Measurements from ENCODE around the gene TUFT1.

TUFT1 gene

GRCh38 chr1:151511636-151512215 lies 28.4 kb upstream of the TUFT1 start:
- DNase-seq (ENCODE audit: low read depth) = no peak
- TF ChIP-seq, protein P1, sequence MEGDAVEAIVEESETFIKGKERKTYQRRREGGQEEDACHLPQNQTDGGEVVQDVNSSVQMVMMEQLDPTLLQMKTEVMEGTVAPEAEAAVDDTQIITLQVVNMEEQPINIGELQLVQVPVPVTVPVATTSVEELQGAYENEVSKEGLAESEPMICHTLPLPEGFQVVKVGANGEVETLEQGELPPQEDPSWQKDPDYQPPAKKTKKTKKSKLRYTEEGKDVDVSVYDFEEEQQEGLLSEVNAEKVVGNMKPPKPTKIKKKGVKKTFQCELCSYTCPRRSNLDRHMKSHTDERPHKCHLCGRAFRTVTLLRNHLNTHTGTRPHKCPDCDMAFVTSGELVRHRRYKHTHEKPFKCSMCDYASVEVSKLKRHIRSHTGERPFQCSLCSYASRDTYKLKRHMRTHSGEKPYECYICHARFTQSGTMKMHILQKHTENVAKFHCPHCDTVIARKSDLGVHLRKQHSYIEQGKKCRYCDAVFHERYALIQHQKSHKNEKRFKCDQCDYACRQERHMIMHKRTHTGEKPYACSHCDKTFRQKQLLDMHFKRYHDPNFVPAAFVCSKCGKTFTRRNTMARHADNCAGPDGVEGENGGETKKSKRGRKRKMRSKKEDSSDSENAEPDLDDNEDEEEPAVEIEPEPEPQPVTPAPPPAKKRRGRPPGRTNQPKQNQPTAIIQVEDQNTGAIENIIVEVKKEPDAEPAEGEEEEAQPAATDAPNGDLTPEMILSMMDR (IDR thresholded peaks at IDR 0.05; ENCODE audit: low read length, missing control alignments) = peak; percentile 0
- peak overlapping the region; percentile 55 for H3K4me3 ChIP-seq (replicated peaks; ENCODE audit: low read depth, low read length)

DNA sequence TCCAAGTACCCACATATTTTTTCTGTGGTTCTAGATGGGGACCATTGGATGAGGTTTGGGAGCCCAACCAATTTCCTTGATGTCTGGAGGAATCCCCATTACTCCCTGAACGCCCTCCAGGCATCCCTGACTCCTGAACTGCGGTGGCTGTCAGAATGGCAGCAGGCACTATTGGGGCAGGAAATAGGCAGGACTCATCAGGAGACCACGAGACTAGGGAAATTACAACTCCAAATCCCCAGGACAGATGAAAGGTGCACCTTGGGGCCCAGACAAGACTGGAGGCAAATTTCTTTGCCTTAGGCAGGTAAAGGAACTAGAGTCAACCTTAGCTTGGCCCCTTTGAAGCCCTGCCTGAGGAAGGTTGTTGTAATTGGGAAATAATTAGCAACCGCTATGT lies 27.8 kb upstream of the TUFT1 start:
- TF ChIP-seq, protein P1 (IDR thresholded peaks at IDR 0.05; ENCODE audit: low read length, missing control alignments) = no peak
- H3K4me3 ChIP-seq (replicated peaks; ENCODE audit: low read depth, low read length) = no peak overlapping the region
- DNase-seq (ENCODE audit: low read depth) = no peak

- TF ChIP-seq, protein P1 (IDR thresholded peaks at IDR 0.05; ENCODE audit: low read length, missing control alignments) = no peak
- no peak overlapping the region for H3K4me3 ChIP-seq (replicated peaks; ENCODE audit: low read depth, low read length)
- no peak for DNase-seq (ENCODE audit: low read depth)
Observed at GRCh38 chr1:151512801-151513625, 27.1 kb upstream of the TUFT1 start.

DNA sequence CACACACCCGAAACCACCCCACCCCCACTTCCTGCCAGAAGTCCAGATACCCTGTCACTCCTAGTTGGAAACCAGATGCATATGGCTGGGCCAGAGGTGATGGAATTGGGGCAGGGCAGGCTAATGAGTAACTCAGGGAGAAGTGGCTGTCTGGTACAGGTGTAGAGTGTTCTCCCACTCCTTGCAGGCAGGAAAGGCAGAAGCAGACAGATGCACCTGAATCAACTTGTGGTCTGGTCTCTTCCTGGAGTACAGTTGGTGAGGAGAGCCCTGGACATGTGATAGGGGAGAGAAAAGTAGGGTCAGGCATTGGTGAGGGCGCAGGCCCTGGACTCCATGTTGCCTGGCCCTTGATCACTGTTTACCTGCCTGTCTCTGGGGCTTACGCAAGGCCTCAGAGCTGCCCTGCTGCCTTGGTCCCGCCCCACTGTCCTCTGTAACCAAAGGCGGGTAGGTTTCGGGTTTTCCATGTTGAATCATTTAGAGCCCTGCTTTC lies 26.4 kb upstream of the TUFT1 start:
- H3K4me3 ChIP-seq (replicated peaks; ENCODE audit: low read depth, low read length) = no peak overlapping the region
- DNase-seq (ENCODE audit: low read depth) = no peak
- TF ChIP-seq, protein P1 (IDR thresholded peaks at IDR 0.05; ENCODE audit: low read length, missing control alignments) = no peak

DNA sequence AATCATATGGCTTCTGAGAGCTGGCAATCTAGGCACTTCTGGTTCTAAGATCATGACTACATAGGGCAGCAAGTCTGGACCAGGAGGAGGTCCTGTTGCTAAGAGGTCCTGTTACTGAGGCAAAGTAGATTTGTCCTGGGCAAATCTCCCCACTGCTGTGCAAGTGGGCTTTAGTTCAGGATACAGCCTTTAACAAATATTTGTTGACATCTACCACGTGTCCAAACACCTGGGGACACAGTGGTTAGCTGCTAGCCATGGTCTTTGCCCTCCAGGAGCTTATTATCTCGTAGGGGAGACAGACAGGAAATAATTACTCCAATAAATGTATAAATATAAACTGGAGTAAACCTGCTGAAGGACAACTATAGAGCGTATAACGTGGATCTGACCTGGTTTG lies 25.7 kb upstream of the TUFT1 start:
- DNase-seq (ENCODE audit: low read depth) = no peak
- TF ChIP-seq, protein P1 (IDR thresholded peaks at IDR 0.05; ENCODE audit: low read length, missing control alignments) = no peak
- H3K4me3 ChIP-seq (replicated peaks; ENCODE audit: low read depth, low read length) = no peak overlapping the region

- no peak for DNase-seq (ENCODE audit: low read depth)
- no peak overlapping the region for H3K4me3 ChIP-seq (replicated peaks; ENCODE audit: low read depth, low read length)
- TF ChIP-seq, protein P1 (IDR thresholded peaks at IDR 0.05; ENCODE audit: low read length, missing control alignments) = no peak
Observed at GRCh38 chr1:151515265-151515664, 24.8 kb upstream of the TUFT1 start.

All from fibroblast of pulmonary artery (primary cell).